HCT116 (cell line): Measurements from ENCODE around the gene ATP6V0C. TPM values are rescaled to one million over a fixed set of nuclear protein-coding genes. Genes with fewer than 3 reads are reported as not detected.
"Not testable (repeated sequence)": the region's sequence is repeated elsewhere in the genome, so short reads cannot be mapped to it uniquely, and the experiment has no call there.

Experiments
- ATAC-seq: fragments of 200-7000 bp; cut with Tn5 transposase; 2 replicates; pipeline ENCODE4 v1.9.1; 2020; ENCODE audit warnings: mild to moderate bottlenecking, moderate library complexity
- BruUV-seq: library from RNA; stranded (reverse); fragments of 400-500 nt; replicated peaks from 2 replicates; lab custom pipeline; 2021; lab: Mats Ljungman, UMichigan
- CTCF ChIA-PET: fragments of 300-600 bp; sonication (Branson Sonifier 250); formaldehyde crosslinking; loops from one replicate; lab custom pipeline; 2021; ENCODE audit warnings: antibody characterized with exemption; lab: Charles Lee
- POLR2A ChIA-PET: fragments of 300-600, 350-600 bp; sonication (Branson Sonifier 250); formaldehyde crosslinking; loops from one replicate; lab custom pipeline; 2021; ENCODE audit warnings: antibody characterized with exemption; lab: Charles Lee
- RAD21 ChIA-PET, 2 experiments: fragments of 300-600 bp; sonication (Branson Sonifier 250); formaldehyde crosslinking; loops; one replicate each; lab custom pipeline; 2023; ENCODE audit warnings: low total read pairs in 2 of 2; ENCODE audit not compliant: uncharacterized antibody in 2 of 2, unreplicated experiment in 2 of 2, low non-redundant PET in 1 of 2; lab: Charles Lee
- DNase-seq: peaks from one replicate; pipeline ENCODE4 v3.0.0-alpha.2; 2010; ENCODE audit warnings: low read depth, low spot score
- H2AFZ ChIP-seq: fragments of 200-600 bp; shearing (Covaris generic), sonication (generic); 2 replicates; pipeline ENCODE4 v1.6.1; 2017; ENCODE audit warnings: low read depth, mixed run types, mixed read lengths, antibody characterized with exemption, low read length; ENCODE audit not compliant: poor library complexity, severe bottlenecking
- H3K27ac ChIP-seq: 2 replicates; pipeline ENCODE4 v1.5.1; 2012; ENCODE audit warnings: low read depth, low read length
- H3K27me3 ChIP-seq: fragments of 200-600 bp; sonication (generic); 2 replicates; pipeline ENCODE4 v1.6.1; 2016; ENCODE audit warnings: mixed run types, low read length, mixed read lengths; ENCODE audit not compliant: insufficient read depth
- H3K36me3 ChIP-seq, 2 experiments: fragments of 200-500 bp in 1 of 2; fragments of 200-600 bp in 1 of 2; sonication (Bioruptor generic) in 1 of 2; sonication (generic) in 1 of 2; 2 replicates each; pipeline versions ENCODE4 v1.5.1 to v1.6.1; 2014 to 2016; ENCODE audit warnings: low read length in 2 of 2, inconsistent platforms in 1 of 2, mixed read lengths in 1 of 2, mixed run types in 1 of 2; ENCODE audit not compliant: insufficient read depth in 2 of 2, control insufficient read depth in 1 of 2
- H3K4me1 ChIP-seq, 2 experiments: fragments of 200-600 bp in 1 of 2; sonication (generic) in 1 of 2; 2 replicates each; pipeline versions ENCODE4 v1.5.1 to v1.6.1; 2012 to 2017; ENCODE audit warnings: low read length in 2 of 2, inconsistent platforms in 1 of 2, mild to moderate bottlenecking in 1 of 2, mixed read lengths in 1 of 2, mixed run types in 1 of 2, moderate library complexity in 1 of 2; ENCODE audit not compliant: insufficient read depth in 2 of 2, control insufficient read depth in 1 of 2
- H3K4me2 ChIP-seq: fragments of 200-600 bp; sonication (generic); 2 replicates; pipeline ENCODE4 v1.6.1; 2017; ENCODE audit warnings: mixed run types, low read length, mixed read lengths
- H3K4me3 ChIP-seq, 2 experiments: fragments of 200-600 bp in 1 of 2; sonication (generic) in 1 of 2; replicated peaks in 1 of 2; 2 replicates each; pipeline ENCODE4 v1.5.1; 2011 to 2016; ENCODE audit warnings: low read length in 2 of 2, control low read depth in 1 of 2, low read depth in 1 of 2, mild to moderate bottlenecking in 1 of 2, mixed read lengths in 1 of 2, mixed run types in 1 of 2
- H3K79me2 ChIP-seq: fragments of 200-600 bp; sonication (generic); 2 replicates; pipeline ENCODE4 v1.6.1; 2017; ENCODE audit warnings: mild to moderate bottlenecking, mixed run types, low read length, moderate library complexity, mixed read lengths; ENCODE audit not compliant: insufficient read depth
- H3K9ac ChIP-seq: fragments of 200-600 bp; sonication (generic); 2 replicates; pipeline ENCODE4 v1.6.1; 2016; ENCODE audit warnings: low read length, mixed read lengths
- H3K9me2 ChIP-seq: fragments of 200-600 bp; sonication (generic), shearing (Covaris generic); 2 replicates; pipeline ENCODE4 v1.6.1; 2017; ENCODE audit warnings: mixed run types, mild to moderate bottlenecking, moderate library complexity; ENCODE audit not compliant: insufficient read depth
- H3K9me3 ChIP-seq, 2 experiments: fragments of 200-500 bp in 1 of 2; fragments of 200-600 bp in 1 of 2; sonication (Bioruptor generic) in 1 of 2; sonication (generic) in 1 of 2; 2 replicates each; pipeline ENCODE4 v1.6.1; 2014 to 2017; ENCODE audit warnings: low read length in 2 of 2, mixed read lengths in 2 of 2, inconsistent platforms in 1 of 2, low read depth in 1 of 2, mild to moderate bottlenecking in 1 of 2, mixed run types in 1 of 2, moderate library complexity in 1 of 2; ENCODE audit not compliant: control insufficient read depth in 1 of 2, insufficient read depth in 1 of 2
- H4K20me1 ChIP-seq: fragments of 200-600 bp; sonication (generic), shearing (Covaris generic); 2 replicates; pipeline ENCODE4 v1.6.1; 2017; ENCODE audit warnings: mixed run types, mild to moderate bottlenecking, moderate library complexity; ENCODE audit not compliant: insufficient read depth
- EGR1 ChIP-seq: IDR thresholded peaks from 2 replicates; pipeline ENCODE4 v1.6.1; 2012; ENCODE audit warnings: low read depth
- JUND ChIP-seq: IDR thresholded peaks from 2 replicates; pipeline ENCODE4 v1.6.1; 2012
- POLR2AphosphoS5 ChIP-seq: IDR thresholded peaks from 2 replicates; pipeline ENCODE4 v1.6.1; 2011; ENCODE audit warnings: mild to moderate bottlenecking, low read depth, low read length, moderate library complexity
- SIN3A ChIP-seq: IDR thresholded peaks from 2 replicates; pipeline ENCODE4 v1.6.1; 2012; ENCODE audit warnings: low read depth
- SP1 ChIP-seq: IDR thresholded peaks from 2 replicates; pipeline ENCODE4 v1.6.1; 2012; ENCODE audit warnings: low read depth
- SRF ChIP-seq: IDR thresholded peaks from 2 replicates; pipeline ENCODE4 v1.6.1; 2012; ENCODE audit warnings: low read depth
- YY1 ChIP-seq: IDR thresholded peaks from 2 replicates; pipeline ENCODE4 v1.6.1; 2011; ENCODE audit warnings: low read length, low read depth, moderate library complexity, mild to moderate bottlenecking; ENCODE audit not compliant: insufficient replicate concordance; ENCODE audit errors: extremely low read depth
- ZFX ChIP-seq: fragments of 450-650 bp; IDR thresholded peaks from 2 replicates; pipeline ENCODE4 v1.6.1; 2017
- intact Hi-C: fragments of 100-400 bp; cut with micrococcal nuclease; formaldehyde crosslinking; loops from 2 replicates; pipeline ENCODE4 v1.10.0; 2022
- total RNA-seq: library from RNA; stranded (reverse); gene quantifications from one replicate; pipeline ENCODE4 v1.2.1, GENCODE V29; 2021; ENCODE audit not compliant: unreplicated experiment
- TF ChIP-seq, protein P1 (sequence below): IDR thresholded peaks from 2 replicates; pipeline ENCODE4 v1.6.1; 2012

ATP6V0C gene
- total RNA-seq, 1 experiment from 2014 or later: 187 TPM

- Histone ChIP-seq H3K4me1 (peaks cover 15 to 28% of the 10 kb centered on the region in 2 experiments), H3K4me2 (peak within 1 kb of the TSS; percentile 96), H3K9ac (peak within 1 kb of the TSS; percentile 70), H3K27me3 (no peaks in the 10 kb centered on the region), H3K9me2 (no peaks in the 10 kb centered on the region), H2AFZ (peak within 1 kb of the TSS; percentile 16), H3K27ac (peak within 1 kb of the TSS; percentile 89), H3K36me3 (no peaks in the 10 kb centered on the region), H3K4me3 (peak within 1 kb of the TSS; percentile 62 to 73), H3K79me2 (peaks cover 23% of the 10 kb centered on the region)
- ATAC-seq: peak; percentile 88
- no TSS peak for BruUV-seq
- ChIA-PET RAD21 (no interaction called here), CTCF (interaction anchor here (0.6 to 1.1 kb wide), 2 partner anchors 14 to 25 kb away, joined by 3 read pairs; no protein-coding TSS in a partner anchor)
- intact Hi-C loops: no loop called here
- peak; percentile 84 for DNase-seq
- TF ChIP-seq YY1: peak; percentile 76
- TF ChIP-seq JUND: no peak
- peak; percentile 60 for TF ChIP-seq SP1
- peak; percentile 69 for TF ChIP-seq EGR1
- TF ChIP-seq POLR2AphosphoS5: peak; percentile 62; the same call in 1 of the 2 replicates
- peak; percentile 54; the same call in 1 of the 2 replicates for TF ChIP-seq ZFX
- no peak for TF ChIP-seq SRF
- TF ChIP-seq, protein P1, sequence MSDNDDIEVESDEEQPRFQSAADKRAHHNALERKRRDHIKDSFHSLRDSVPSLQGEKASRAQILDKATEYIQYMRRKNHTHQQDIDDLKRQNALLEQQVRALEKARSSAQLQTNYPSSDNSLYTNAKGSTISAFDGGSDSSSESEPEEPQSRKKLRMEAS: 0 out of 2 replicates have a peak, but pooled peaks have one; percentile 18
- peak; percentile 18; the same call in 1 of the 2 replicates for TF ChIP-seq SIN3A
- TF ChIP-seq, all 23 proteins: peak for 7
- Histone ChIP-seq H3K9me3 (no peaks in the 10 kb centered on the region), H4K20me1 (no peaks in the 10 kb centered on the region)
- POLR2A ChIA-PET: interaction anchor here (0.5 to 1.7 kb wide), 4 partner anchors 18 to 383 kb away, joined by 3 to 7 read pairs (median 4); partner anchors contain the start of genes AMDHD2 and TRAF7
Observed at GRCh38 chr16:2537451-2538379, 24.0 kb downstream of the ATP6V0C start, which contains the start of gene PDPK1. Gene PDPK1, plus strand, starts transcription at chr16:2538021. Its CDS starts 92 bp downstream, at chr16:2538113.

DNA sequence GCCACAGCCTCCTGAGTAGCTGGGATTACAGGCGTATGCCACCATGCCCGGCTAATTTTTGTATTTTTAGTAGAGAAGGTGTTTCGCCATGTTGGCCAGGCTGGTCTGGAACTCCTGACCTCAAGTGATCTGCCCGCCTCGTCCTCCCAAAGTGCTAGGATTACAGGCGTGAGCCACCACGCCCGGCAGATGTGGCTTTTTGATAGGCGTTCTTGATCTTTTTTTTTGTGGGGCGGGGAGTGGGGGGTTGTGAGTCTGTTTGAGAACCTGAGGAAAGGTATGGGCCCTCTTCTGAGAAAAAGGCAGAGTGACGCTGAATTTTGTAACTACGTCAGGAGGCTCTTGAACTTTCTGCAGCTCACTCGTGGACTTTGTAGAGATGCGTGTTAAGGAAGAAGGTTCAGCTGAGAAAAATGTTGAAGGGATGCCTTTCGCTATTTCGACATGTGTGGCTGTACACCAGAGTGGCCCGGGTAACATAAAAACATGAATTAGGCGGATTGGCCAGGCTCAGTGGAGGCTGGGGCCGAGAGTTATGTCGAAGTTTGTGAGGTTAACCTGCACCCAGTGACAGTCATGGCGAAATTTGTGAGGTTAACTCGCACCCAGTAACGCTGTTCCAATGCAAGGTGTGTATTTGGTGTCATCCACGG is 25.6 kb downstream of the ATP6V0C start:
- intact Hi-C loops, H2AFZ ChIP-seq, H3K9me2 ChIP-seq, DNase-seq, H3K27me3 ChIP-seq, H3K9ac ChIP-seq, H4K20me1 ChIP-seq, H3K4me3 ChIP-seq, ATAC-seq, CTCF ChIA-PET, H3K9me3 ChIP-seq, H3K36me3 ChIP-seq, POLR2A ChIA-PET, H3K27ac ChIP-seq, BruUV-seq: not testable (repeated sequence)
- RAD21 ChIA-PET: interaction anchor here in 1 of 2 experiments (0.7 kb wide), 1 partner anchor 24 kb away, joined by 3 read pairs; no protein-coding TSS in a partner anchor
- peak overlapping the region; percentile 75; the same call in 1 of the 2 replicates for H3K4me2 ChIP-seq
- H3K79me2 ChIP-seq: peaks cover 26% of the 10 kb centered on the region
- H3K4me1 ChIP-seq: peaks cover 10 to 18% of the 10 kb centered on the region in 2 experiments
